IgD-negative memory B cell (primary cell): ENCODE measurements around the gene ITFG2. TPM values are rescaled to one million over a fixed set of nuclear protein-coding genes. Genes with fewer than 3 reads are reported as not detected.
"Not testable (repeated sequence)": the region's sequence is repeated elsewhere in the genome, so short reads cannot be mapped to it uniquely, and the experiment has no call there.

ENCODE experiments used
- H3K27ac Mint-ChIP-seq, 3 donors: one replicate each; pipeline ENCODE4 v1.8.0; 2020 to 2022; ENCODE audit warnings: mild to moderate bottlenecking in 3 of 3, mixed read lengths in 3 of 3, moderate library complexity in 1 of 3
- H3K27me3 Mint-ChIP-seq: one replicate; pipeline ENCODE4 v1.8.0; 2021; ENCODE audit warnings: mixed read lengths
- H3K36me3 Mint-ChIP-seq: one replicate; pipeline ENCODE4 v1.8.0; 2020; ENCODE audit warnings: mild to moderate bottlenecking, mixed read lengths
- H3K4me1 Mint-ChIP-seq, 3 donors: one replicate each; pipeline ENCODE4 v1.8.0; 2020 to 2022; ENCODE audit warnings: mixed read lengths in 3 of 3, mild to moderate bottlenecking in 1 of 3
- H3K4me3 Mint-ChIP-seq, 4 donors: one replicate each; pipeline ENCODE4 v1.8.0; 2020 to 2022; ENCODE audit warnings: mild to moderate bottlenecking in 4 of 4, mixed read lengths in 4 of 4, moderate library complexity in 3 of 4
- H3K9me3 Mint-ChIP-seq, 3 donors: one replicate each; pipeline ENCODE4 v1.8.0; 2020 to 2021; ENCODE audit warnings: mixed read lengths in 3 of 3, mild to moderate bottlenecking in 1 of 3
- polyA plus RNA-seq: library from polyadenylated mRNA; unstranded; fragments of 300-500 nt; fragmentation: Illumina TruSeq; gene quantifications from one replicate; pipeline ENCODE4 v1.2.3, GENCODE V29; 2021

Gene ITFG2
- polyA plus RNA-seq: 57.9 TPM

DNA sequence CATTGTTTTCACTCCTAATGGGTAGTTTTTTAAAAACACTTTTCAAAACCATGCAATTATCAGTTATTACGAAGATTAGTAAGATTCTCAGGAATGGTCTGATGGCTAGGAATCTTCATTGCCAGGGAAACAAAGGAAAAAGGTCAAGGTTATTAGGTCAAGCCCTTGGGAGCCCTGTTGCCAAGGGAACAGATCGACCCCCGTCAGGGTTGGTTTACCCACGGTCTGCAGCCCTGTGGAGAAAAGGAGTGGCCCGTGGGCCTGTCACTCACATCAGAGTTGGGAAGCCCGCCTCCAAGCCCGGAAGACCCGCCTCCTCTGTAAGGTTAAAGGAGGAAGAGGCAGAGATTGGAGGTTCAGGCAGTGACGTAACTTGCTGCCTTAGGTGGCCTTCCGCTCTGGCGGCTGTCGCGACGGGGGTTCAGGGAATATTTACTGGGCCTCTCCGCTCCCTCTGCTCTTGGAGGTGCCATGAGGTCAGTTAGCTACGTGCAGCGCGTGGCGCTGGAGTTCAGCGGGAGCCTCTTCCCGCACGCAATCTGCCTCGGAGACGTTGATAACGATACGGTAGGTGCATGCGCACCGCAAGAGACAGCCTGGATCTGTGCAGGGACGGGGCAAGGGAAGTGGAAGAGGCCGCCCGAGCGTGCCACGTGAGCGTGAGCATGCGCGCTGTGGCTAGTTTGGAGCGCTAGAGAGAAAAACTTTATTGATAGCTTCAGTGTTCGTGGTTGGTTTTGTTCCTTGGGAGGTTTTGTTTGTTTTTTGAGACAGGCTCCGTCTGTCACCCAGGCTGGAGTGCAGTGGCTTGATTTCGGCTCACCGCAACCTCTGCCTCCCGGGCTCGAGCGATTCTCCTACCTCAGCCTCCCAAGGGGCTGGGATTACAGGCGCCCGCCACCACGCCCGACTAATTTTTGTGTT, at the start of gene ITFG2:
TSS of gene ITFG2 (plus strand) at position 379 of the 924 bp plus-strand sequence. CDS start at position 472, 93 bp downstream.
- H3K4me3 Mint-ChIP-seq: peak within 1 kb of the TSS; percentile 95 to 100 (median 100)
- no peaks in the 10 kb centered on the region for H3K9me3 Mint-ChIP-seq
- H3K36me3 Mint-ChIP-seq: peaks cover 3% of the 10 kb centered on the region
- peak within 1 kb of the TSS; percentile 96 to 100 (median 99) for H3K27ac Mint-ChIP-seq
- H3K27me3 Mint-ChIP-seq: peaks cover 3% of the 10 kb centered on the region
- peaks cover 10 to 22% (median 13%) of the 10 kb centered on the region in 3 donors for H3K4me1 Mint-ChIP-seq

DNA sequence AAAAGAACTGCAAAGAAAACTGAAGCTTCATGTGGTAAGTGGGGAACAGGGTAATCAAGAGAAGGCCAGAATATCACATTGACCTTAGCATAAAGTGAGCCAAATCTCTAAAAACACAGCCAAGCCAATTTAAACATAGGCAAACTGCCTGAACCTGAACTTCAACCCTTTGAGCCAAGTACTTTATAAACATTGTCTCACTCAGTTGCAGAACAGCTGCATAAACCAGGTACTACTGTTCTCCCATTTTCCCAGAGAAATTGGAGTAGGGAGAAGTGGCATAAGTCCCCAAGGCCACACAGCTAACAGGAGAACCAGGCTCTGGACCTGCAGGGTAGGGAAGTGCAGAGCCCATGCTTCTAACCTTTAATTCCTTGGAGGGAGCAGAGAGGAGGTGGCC, 48.1 kb upstream of the ITFG2 start:
- H3K27me3 Mint-ChIP-seq: no peaks in the 10 kb centered on the region
- peaks cover 9% of the 10 kb centered on the region for H3K36me3 Mint-ChIP-seq
- no peak overlapping the region for H3K27ac Mint-ChIP-seq
- no peaks in the 10 kb centered on the region for H3K4me1 Mint-ChIP-seq
- no peak overlapping the region for H3K4me3 Mint-ChIP-seq
- H3K9me3 Mint-ChIP-seq: no peaks in the 10 kb centered on the region

DNA sequence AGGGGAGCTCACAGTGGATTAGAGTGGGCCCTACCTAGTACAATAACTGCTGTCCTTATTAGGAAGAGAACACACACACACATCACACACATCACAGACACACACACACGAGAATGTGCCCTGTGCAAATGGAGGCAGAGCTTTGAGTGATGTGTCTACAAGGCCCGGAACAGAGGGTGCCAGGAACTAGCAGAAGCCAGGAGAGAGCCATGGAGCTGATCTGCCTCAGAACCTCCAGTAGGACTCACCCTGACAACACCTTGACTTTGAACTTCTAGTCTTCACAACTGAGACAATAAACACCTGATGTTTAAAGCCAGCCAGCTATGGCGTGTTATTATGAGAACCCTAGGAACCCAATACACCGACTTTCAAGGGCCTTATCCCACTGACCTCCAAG, 47.4 kb upstream of the ITFG2 start:
- H3K4me1 Mint-ChIP-seq: no peaks in the 10 kb centered on the region
- no peak overlapping the region for H3K4me3 Mint-ChIP-seq
- H3K36me3 Mint-ChIP-seq: peaks cover 7% of the 10 kb centered on the region
- H3K27ac Mint-ChIP-seq: no peak overlapping the region
- H3K9me3 Mint-ChIP-seq: no peaks in the 10 kb centered on the region
- no peaks in the 10 kb centered on the region for H3K27me3 Mint-ChIP-seq

DNA sequence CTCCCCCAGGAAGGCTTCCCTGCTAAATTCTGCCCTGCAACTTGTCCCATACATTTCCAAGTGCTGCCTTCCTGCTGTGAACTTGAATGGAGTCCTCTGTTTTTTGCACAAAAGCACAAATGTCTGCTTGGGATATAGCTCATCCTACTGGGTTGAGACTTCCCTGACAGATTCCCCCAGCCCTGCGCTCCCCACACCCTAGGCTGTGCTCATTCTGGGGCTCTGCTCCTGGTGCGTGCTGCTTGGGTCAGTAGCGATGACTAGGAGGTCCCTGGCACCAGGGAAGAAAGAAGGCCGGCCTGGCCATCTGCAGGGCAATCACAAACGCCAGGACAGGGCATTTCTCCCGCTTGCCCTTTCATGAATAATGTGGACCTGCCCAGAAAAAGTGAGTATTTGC, 46.9 kb upstream of the ITFG2 start:
- no peaks in the 10 kb centered on the region for H3K27me3 Mint-ChIP-seq
- peaks cover 8% of the 10 kb centered on the region for H3K36me3 Mint-ChIP-seq
- peaks cover 0 to 1% (median 0%) of the 10 kb centered on the region in 3 donors for H3K9me3 Mint-ChIP-seq
- no peaks in the 10 kb centered on the region for H3K4me1 Mint-ChIP-seq
- no peak overlapping the region for H3K27ac Mint-ChIP-seq
- no peak overlapping the region for H3K4me3 Mint-ChIP-seq

DNA sequence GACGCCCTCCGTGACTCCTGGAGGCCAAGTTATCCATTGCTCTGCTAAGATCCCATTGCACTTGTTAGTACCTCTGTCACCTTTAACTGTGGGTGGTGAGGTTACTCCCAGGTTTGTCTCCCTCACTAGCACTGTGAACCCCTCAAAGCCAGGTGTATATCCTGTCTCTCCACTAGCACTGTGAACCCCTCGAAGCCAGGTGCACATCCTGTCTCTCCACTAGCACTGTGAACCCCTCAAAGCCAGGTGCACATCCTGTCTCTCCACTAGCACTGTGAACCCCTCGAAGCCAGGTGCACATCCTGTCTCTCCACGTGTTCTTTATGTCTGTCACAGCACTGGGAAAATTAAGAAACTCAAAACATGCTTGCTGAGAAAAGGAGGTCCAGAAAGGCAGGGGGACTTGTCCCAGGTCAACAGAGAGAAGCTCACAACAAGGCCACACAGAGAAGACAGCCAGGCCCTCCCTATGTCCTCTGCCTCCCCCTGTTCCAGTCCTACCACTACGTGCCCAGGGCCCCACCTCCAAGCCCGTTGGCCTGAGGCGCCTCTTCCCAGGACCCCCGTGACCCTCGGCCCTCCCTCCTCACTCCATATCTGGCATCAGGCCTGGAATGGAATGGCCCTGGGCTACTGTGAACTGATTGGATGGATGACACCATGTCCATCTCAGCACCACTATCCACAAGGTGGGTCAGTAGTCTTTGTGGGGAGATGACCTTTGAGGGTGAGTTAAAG, 44.1 kb upstream of the ITFG2 start:
- Mint-ChIP-seq H3K4me1 (no peaks in the 10 kb centered on the region), H3K9me3 (peaks cover 0 to 1% (median 0%) of the 10 kb centered on the region in 3 donors), H3K4me3 (no peak overlapping the region), H3K36me3 (peaks cover 7% of the 10 kb centered on the region), H3K27me3 (no peaks in the 10 kb centered on the region), H3K27ac (no peak overlapping the region)

DNA sequence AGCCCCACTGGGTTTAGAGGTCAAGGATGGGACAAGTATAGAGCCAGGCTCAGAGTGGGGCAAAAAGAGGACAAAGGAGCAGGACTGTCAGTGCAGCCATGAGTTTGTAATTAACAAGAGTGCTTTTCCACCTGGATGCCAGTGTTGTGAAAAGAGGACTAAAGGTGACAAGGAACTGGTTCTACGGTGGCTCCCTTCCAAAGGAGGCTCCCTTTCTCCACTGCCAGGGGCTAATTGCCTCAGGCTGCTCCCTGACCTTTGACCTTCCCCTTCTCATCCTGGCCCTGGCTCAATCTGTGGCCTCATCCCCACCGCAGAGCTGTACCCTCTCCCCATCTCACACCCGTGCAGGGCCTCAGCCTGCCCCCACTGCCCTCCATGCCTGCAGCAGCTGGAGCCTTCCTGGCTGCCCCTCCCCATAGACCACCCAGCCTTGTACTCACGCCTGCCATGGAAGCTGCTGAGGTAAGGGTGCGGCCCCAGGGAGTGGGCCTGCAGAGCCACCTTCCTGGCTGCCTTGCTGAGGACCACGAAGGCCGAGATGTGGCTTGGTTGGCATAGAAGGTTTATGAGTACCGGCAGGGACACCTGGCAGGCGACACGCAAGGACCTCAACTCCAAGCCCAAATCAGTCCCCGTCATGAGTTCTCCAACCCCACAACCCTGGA, 42.5 kb upstream of the ITFG2 start:
- Mint-ChIP-seq H3K4me3 (no peak overlapping the region), H3K27ac (no peak overlapping the region), H3K9me3 (peaks cover 0 to 1% (median 0%) of the 10 kb centered on the region in 3 donors), H3K4me1 (no peaks in the 10 kb centered on the region), H3K36me3 (peaks cover 7% of the 10 kb centered on the region), H3K27me3 (peaks cover 2% of the 10 kb centered on the region)

DNA sequence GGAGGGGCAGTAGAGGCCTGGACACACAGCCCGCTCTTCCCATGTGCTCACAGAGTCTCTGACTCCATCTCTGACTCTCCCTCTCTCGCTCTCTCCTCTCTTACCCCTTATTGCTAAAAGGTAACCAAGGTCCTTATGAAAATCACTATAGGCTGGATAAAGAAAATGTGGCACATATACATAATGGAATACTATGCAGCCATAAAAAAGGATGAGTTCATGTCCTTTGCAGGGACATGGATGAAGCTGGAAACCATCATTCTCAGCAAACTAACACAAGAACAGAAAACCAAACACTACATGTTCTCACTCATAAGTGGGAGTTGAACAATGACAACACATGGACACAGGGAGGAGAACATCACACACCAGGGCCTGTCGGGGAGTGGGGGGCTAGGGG, 41.9 kb upstream of the ITFG2 start:
- not testable (repeated sequence) for H3K27me3 Mint-ChIP-seq, H3K27ac Mint-ChIP-seq, H3K4me3 Mint-ChIP-seq, H3K36me3 Mint-ChIP-seq, H3K9me3 Mint-ChIP-seq, H3K4me1 Mint-ChIP-seq

DNA sequence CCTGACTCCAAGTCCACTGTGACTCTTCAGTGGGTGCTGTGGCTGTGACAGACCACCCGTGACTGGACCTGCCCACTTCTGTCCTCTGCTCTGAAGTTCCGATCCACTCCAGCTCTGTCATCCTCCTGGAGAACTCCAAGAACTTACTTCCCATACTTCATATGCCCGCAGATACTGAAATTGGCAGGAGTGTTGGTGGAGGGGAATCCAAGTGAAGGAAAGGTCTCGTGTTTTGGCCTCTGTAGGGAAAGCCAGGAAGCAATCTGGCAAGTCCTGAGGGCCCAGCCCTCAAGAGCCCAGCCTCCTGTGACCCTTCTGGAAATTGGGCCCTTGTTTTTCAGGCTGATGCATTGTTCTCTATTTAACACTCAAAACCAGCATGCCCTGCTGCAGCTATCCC, 40.1 kb upstream of the ITFG2 start:
- no peak overlapping the region for H3K27ac Mint-ChIP-seq
- no peak overlapping the region for H3K4me3 Mint-ChIP-seq
- H3K27me3 Mint-ChIP-seq: peaks cover 7% of the 10 kb centered on the region
- peaks cover 0 to 1% (median 0%) of the 10 kb centered on the region in 3 donors for H3K9me3 Mint-ChIP-seq
- H3K4me1 Mint-ChIP-seq: no peaks in the 10 kb centered on the region
- peaks cover 8% of the 10 kb centered on the region for H3K36me3 Mint-ChIP-seq

DNA sequence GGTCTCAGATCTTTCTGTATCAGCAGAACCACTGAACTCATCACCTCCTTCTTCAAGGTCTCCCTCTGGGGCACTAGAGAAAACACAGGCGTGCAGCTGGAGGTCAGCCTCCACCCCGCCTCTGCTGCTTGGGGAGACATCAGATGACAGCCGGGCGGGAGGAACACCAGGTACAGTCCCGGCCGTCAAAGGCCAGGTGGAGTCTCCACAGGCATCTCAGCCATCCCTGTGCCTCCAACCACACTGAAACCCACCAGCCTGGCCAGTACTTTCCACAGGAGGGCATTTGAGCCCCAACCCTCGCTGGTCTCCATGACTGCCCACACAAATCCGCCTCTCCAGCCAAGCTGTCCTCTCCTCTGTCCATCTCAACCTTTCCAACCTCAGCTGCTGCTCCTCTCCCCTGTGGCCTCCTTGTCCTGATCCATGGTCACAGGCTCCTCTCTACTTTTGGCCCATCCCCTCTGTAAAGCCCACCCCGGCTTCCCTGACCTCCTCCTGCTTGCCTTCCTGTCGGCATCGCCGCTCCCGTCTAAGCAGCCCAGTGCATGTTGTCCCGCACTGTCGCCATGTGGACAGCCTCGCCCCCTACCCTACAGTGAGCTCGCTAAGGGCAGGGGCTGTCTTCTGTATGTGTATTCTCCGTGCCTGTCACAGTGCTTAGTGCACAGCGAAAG, 39.1 kb upstream of the ITFG2 start:
- H3K27ac Mint-ChIP-seq: peak overlapping the region in 1 of 3 donors; percentile 66
- peaks cover 8% of the 10 kb centered on the region for H3K36me3 Mint-ChIP-seq
- no peaks in the 10 kb centered on the region for H3K4me1 Mint-ChIP-seq
- H3K9me3 Mint-ChIP-seq: peaks cover 0 to 1% (median 0%) of the 10 kb centered on the region in 3 donors
- H3K27me3 Mint-ChIP-seq: peaks cover 7% of the 10 kb centered on the region
- H3K4me3 Mint-ChIP-seq: peak overlapping the region in 2 of 4 donors; percentile 57 to 65

DNA sequence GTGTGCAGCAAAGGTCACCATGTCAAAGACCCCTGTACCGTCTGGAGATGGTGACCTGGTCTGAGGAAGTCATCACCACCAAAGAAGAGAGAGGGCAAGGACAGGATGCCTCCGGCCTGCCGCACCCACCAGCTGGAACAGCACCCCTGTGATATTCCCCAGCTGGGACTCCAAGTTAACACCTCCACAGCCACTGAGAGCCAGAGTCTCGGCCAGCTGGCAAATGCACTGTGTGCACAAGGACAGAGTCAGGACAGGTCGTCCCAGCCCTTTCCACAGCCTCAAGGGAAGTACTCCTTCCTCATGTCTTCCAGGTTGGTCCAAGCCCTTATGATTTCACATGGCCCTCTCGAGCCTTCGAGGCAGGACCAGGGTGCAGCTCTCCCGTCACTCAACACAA, 37.0 kb upstream of the ITFG2 start:
- Mint-ChIP-seq H3K9me3 (peaks cover 0 to 1% (median 0%) of the 10 kb centered on the region in 3 donors), H3K4me1 (no peaks in the 10 kb centered on the region), H3K4me3 (no peak overlapping the region), H3K27ac (no peak overlapping the region), H3K27me3 (peaks cover 7% of the 10 kb centered on the region), H3K36me3 (peaks cover 11% of the 10 kb centered on the region)

DNA sequence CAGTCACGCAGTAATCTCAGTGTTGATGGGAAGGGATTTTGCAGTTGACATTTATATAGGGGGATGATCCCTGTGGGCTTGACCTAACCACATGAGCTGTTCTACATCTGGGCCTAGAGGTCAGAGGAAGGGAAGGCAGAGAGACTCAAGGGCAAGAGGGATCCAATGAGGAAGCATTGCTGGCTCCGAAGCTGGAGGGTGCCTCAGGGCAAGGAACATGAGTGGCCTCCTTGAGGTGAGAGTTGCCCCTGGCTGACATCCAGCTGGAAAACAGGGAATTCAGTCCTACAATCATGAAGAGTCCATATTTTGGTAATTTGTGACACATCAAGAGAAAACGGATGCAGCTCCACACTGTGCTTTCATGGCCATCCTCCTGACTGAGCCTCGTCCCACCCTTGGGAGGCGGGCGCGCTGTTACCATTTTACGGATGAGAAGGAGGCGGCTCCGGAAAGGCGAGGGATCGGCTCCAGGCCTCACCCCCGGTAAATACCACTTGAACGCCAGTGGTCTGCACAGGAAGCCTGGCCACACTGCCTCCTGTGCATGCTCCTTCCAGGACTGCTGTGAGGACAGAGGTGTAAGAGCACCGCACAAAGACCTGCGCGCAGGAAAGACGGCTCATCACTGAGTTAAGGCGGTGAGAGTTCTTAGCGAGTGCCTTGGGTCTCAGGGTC, 36.2 kb upstream of the ITFG2 start:
- Mint-ChIP-seq H3K9me3 (no peaks in the 10 kb centered on the region), H3K36me3 (peaks cover 7% of the 10 kb centered on the region), H3K4me3 (no peak overlapping the region), H3K27ac (no peak overlapping the region), H3K4me1 (no peaks in the 10 kb centered on the region), H3K27me3 (peaks cover 7% of the 10 kb centered on the region)

DNA sequence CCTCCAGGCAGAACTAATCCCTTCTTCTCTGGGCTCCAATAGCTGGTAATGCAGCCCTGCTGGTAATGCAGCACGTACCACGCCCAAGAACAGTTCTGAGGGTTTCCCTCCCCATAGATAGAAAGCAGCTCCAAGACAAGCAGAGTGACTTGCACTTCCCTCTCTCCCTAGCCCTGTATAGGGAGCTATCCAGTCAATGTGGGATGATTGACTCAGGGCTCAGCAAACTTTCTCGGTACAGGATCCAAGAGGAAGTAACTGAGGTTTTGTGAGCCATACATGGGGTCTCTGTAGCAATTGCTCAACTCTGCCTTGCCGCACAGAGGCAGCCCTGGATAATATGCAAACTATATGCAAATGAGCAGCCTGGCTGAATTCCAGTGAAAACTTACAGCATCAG, 33.2 kb upstream of the ITFG2 start:
- H3K9me3 Mint-ChIP-seq: no peaks in the 10 kb centered on the region
- H3K27me3 Mint-ChIP-seq: peaks cover 20% of the 10 kb centered on the region
- peaks cover 7% of the 10 kb centered on the region for H3K36me3 Mint-ChIP-seq
- H3K4me3 Mint-ChIP-seq: no peak overlapping the region
- no peak overlapping the region for H3K27ac Mint-ChIP-seq
- H3K4me1 Mint-ChIP-seq: peaks cover 6 to 9% (median 7%) of the 10 kb centered on the region in 3 donors

DNA sequence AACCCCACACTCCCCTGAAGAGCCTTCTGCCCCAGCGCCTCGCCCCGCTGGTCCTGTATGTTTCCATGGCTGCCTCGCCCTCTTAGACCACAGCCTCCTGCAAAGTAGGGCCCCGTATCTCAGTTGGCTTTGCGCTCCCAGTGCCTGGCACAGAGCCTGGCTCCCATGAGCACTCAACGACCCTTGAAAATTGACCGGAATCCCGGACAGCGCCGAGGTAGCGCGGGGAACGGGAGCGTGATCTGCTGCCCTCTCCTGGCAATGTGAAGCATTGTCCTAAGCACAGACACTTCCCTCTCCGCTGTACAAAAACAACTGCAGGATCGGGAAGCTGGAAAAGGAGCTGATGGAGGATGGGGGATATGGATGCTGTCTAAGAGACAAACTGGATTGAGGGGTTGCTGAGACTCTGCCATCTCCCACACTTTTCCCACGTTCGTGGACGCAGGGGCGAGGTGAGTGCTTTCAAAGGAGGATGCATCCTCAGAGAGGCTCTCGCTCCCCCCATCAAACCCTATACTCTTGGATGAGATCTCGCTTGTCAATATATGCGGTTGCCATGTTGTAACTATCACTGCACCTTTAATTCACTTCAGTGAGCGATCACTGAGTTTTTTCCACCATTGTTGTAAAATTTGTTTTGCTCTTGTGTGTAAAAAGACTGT, 28.4 kb upstream of the ITFG2 start:
- Mint-ChIP-seq H3K27ac (no peak overlapping the region), H3K27me3 (peaks cover 18% of the 10 kb centered on the region), H3K9me3 (no peaks in the 10 kb centered on the region), H3K4me3 (peak overlapping the region; percentile 39 to 96 (median 86)), H3K4me1 (peaks cover 6 to 12% (median 10%) of the 10 kb centered on the region in 3 donors), H3K36me3 (peaks cover under 1% of the 10 kb centered on the region)

DNA sequence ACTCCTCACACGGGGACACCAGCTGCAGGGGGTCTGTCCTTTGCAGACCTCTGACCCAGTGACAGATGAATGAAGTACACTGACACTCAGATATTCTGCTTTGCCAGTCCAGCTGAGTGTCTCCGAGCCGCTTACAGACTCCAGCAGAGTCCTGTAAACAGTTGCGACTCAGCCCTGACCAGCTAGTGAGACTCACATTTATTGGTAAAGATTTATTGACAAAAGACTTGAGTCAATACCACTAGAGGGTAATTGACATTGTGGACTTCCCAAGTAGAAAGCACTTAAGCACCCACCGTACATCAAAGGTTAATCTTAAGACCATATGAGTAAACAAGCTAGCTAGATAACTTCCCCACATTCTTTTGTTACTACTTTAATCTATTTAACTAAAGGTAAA, 27.5 kb upstream of the ITFG2 start:
- H3K27ac Mint-ChIP-seq: no peak overlapping the region
- H3K36me3 Mint-ChIP-seq: no peaks in the 10 kb centered on the region
- H3K27me3 Mint-ChIP-seq: peaks cover 18% of the 10 kb centered on the region
- no peaks in the 10 kb centered on the region for H3K9me3 Mint-ChIP-seq
- H3K4me3 Mint-ChIP-seq: no peak overlapping the region
- peaks cover 6 to 12% (median 10%) of the 10 kb centered on the region in 3 donors for H3K4me1 Mint-ChIP-seq
